Suppressor macrophage treated with lipopolysaccharide for 4 hours (primary cell): ENCODE data around the gene PALS1.

Source experiments
- DNase-seq: peaks from one replicate; pipeline ENCODE4 v3.0.0-alpha.2; 2020

The PALS1 gene

DNA sequence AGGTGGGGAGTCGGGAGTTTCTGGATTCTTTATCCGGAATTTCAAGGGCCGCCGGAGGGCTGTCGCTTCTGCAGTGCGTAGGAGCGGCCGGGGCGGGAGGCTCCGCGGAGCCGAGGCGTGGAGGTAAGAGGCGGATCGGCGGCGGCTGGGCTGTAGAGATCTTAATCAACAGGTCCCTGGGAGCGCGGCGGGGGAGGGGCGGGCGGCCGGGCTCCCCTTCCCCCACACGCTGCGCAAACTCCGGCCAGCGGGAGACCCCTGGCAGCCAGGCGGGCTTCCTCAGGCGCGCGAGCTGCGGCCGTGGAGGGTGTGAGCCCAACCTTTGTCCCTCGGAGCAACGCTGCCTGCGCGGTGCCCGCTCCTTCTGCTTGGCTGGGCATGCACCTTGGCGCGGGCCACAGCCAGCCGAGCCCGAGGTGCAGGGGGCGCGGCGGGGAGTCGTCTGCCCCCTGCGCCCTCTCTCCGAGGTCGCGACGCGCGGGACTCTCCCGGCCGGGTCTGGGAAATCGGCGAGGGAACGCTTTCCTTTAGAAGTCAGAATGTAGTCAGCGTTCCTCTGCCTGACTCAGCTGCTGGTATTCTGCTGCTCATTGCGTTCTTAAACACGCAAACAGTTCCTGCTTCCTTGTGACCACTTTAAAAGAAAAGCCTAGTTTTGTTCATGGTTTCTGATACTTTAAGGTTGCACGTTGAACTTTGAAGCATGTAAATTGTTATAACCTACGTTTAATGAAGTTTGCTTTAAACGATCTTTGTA lies at the start of gene PALS1:
PALS1 (plus strand) TSS at position 25 of the 757 bp plus-strand sequence. CDS start 37,736 bp downstream, outside the sequence.
- peak; percentile 84 for DNase-seq

DNA sequence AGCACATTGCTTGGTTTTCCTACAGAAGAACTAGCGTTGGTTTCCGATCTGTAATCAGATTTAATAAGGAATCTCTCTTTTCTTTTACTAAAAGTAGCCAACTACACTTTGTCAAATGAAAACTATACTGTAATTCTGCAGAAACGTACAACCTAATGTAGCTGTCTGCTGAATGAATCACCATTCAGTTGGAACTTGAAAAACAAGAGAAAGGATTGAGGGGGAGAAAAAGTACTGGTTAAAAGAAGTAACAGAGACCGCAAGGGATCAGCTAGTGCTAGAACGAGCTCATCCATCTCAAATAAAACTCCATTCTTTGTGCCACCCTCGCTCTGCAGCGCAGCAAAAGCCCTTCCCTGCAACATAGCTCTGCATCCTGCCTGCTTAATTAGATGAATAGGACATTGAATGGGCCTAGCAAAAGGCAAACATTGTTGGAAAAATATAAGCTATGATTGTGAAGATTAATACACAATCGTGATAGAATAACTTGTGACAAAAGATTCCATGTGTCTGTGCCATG lies 49.4 kb upstream of the PALS1 start:
- DNase-seq, result no peak

DNA sequence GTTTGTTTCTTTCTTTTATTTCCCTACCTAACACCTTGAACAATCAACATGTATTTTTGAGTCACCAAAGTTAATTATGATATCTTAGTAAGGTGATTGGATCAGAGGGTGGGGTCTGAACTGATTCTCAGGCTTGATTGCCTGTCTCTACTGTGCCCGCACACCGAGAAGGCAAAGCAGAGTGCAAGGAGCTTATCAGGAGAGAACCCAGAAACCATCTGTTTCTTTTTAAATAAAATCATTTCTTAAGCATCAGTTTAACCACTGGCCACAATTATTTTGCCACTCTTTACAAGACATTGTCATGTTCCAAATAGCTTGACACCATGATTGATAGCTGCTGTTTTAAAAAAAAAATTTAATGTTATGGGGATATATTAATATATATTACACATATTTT lies 48.9 kb upstream of the PALS1 start:
- DNase-seq, result no peak

DNA sequence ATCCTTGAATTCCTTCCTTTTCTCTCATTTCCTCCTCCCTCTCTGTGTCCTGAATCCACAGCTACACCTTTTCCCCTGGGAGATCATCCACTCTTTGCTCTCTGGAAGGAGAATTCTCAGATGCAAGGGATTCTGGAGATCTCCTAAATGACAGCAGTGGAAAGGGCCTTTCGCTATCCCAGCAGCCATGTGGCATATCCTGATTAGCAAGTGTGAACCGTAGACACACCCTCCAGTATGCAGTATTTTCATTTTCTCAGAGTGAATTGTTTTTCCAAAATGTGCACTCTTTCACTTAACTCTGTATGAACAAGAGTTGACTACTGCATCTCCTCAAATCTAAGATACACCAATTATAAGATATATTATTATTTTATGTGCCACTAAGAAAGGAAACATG lies 46.0 kb upstream of the PALS1 start:
- no peak for DNase-seq

DNA sequence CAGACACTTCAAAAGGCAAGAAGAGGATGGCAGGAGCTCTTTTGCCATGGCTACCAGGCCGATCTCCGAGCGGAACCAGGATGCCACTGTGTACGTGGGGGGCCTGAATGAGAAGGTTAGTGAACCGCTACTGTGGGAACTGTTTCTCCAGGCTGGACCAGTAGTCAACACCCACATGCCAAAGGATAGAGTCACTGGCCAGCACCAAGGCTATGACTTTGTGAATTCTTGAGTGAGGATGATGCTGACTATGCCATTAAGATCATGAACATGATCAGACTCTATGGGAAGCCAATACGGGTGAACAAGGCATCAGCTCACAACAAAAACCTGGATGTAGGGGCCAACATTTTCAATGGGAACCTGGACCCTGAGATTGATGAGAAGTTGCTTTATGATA lies 42.2 kb upstream of the PALS1 start:
- no peak for DNase-seq

DNA sequence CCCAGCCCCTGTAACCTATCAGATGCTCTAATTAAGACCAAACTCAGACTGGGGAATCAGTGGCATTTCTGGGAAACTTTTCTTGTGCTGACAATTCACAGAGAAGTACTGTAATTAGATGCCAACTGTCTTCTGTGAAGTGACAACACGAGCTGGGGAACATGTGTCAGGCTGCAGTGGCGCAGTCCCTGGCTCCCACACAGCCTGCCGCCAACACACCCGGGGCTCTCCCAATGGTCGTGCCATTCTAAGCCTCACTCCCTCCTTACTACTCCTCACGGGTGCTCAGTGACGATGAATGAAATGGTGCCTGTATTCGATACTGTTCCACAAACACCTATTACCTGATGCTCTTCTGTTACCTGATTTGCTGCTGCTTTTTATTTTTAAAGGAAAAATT lies 33.4 kb upstream of the PALS1 start:
- DNase-seq, result no peak

DNA sequence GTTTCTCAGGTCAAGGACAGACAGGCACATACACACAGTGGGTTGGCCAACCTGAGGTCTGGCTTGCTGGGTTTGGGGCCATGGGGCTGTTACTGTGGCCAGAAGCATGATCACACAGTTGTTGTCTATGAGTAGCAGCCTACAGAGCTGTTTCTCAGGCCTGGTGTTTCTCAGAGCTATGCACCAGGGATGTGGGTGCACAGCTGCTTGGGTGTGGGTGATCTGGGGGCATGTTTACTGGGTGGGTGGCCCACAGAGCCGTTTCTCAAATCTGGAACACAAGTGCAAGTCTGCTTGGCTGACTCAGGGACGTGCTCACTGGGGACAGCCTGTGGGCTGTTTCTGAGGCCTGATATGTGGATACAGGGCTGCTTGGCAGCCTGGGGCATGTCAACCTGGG lies 23.1 kb upstream of the PALS1 start:
- no peak for DNase-seq

DNA sequence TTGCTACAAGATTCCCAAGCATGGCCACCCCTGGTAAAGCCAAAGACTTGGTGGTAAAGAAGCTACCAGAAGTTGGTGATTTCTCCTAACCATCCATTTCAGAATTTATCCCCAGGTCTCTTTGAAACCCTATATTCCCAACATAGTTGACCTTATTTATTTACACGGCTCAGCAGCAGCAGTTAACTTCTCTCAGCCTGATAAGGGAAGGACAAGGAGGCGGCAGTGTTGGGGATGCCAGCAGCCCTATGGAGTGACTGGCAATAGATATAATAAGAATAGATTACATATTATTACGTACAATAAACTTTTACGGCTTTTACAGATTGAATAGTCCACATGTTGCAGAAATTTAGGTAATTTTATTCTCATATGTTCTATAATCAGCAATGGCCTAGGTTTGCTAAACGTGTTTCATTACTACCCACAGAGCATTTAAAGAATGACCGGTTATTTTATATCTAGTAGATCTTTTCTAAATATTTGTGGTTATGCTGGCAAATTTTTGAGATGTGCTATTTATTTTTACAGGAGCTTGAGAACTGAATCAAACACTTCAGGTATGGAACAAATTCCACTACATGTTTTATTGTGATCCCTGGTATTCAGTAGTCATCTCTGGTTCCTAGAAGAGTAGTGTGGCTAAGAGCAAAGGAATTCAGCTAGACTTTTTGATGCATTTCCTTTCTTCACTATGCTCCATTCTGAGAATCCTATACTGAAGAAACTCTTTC lies 19.8 kb upstream of the PALS1 start:
- DNase-seq, result no peak

DNA sequence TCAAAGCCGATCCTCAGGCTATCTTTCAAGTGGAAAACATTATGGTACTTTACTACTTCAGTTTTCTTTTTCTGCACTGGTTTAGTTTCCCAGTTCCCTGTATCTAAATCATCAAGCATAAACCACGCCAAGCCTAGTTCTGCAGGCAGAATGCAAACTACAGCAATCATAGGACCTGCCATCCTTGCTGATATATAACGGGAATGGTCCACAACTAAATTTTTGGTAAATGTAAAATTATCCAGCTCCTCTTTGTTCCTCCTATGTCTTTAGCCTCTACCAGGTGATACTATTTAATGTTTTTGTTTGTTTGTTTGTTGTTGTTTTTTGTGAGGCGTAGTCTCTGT lies 19.3 kb upstream of the PALS1 start:
- DNase-seq, result no peak

DNA sequence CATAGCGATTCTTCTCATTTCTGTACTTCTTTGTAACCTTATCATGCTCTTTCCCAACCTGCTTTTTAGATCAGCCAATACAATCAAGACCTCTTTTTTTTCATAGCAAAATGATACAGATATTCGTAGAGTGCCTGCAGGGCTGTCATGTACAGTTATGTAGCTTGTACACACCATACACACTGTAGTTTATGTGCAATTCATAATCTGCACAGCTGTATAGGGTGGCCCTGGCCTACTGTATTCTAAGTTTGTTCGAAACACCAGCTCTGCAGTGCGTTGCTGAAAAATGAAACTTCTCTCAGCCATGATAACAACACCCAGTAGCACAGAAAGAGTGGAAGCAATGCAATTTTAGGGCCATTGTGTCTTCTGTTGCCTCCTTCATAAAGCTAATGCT lies 15.7 kb upstream of the PALS1 start:
- no peak for DNase-seq

DNA sequence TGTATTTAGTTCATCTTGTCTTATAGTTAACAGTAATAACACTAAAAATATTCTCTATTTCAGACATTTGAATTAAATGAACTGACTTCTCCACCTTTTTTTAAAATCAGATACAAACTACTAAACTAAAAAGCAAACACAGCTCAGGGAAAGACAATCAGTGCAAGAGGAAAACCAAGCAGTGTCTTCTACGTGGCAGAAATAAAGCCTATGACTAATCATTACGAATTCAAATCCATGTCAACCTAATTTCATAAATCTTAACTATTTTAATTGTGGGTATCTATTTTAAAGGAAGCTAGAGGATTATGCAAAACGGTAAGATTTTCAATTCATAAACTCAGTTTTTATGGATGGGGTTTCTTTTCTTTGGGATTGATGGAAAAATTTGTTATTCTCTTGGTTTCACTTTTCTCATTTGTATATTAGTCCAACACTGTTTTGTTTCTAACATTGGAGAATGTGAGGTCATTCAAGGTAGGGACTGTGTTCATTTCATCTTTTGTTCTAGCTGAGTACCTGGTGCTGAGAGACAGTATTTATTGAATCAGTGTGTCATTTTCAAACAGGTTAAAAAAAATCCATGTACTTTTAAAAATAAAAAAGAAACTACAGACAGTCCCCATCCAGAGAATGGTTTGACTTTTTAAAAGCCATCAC lies 12.8 kb upstream of the PALS1 start:
- DNase-seq, result no peak

DNA sequence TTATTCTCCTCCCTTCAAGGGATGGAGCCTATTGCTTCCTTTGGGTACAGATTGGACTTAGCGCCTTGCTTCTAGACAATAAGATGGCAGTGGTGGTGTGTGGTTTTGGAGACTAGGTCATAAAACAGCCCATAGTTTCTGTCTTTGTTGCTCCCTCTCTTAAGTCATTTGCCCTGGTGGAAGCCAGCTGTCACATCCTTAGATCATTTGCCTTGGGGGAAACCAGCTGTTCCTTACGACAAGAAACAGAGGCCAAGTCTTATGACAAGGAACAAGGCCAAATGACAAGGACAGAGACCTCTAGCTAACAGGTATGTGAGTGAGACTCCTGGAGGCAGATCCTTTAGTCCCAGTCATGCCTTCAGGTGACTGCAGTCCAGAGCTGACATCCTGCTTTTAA lies 9.2 kb upstream of the PALS1 start:
- DNase-seq, result no peak

DNA sequence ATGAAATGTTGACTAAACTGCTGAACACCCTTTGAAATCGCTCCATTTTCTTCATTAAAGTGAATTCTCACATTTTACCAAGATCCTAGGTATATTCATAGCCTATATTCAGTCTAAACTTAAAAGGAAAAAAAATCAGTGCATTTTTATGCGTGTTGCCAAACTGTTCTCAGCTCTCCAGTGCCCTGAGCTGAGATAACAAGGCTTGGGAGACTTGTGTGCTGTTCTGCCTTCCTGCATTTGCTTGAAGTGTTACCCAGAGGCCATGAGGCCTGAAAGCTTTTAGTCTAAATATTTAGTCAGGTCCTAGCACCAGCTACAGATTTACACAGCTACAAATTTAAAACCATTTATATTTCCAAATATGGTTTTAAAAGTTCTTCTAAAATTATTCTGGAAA lies 8.6 kb upstream of the PALS1 start:
- no peak for DNase-seq

DNA sequence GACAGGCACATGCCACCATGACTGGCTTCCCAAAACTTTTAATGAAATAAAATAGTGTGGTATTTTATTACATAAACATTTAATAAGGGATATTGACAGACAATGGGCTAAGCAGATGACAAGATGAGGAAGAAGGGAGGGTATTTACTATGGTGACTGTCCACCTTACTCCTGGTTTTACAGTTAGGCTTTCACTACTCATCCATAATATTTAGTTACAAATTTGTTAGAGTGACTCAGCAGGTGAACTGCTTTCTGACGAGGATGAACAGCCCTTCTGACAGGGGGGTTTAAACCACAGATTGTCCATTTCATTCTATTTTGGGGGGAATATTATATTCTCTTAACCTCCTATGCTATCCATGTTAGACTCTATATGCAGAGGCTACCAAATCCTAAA lies 3.6 kb upstream of the PALS1 start:
- no peak for DNase-seq

DNA sequence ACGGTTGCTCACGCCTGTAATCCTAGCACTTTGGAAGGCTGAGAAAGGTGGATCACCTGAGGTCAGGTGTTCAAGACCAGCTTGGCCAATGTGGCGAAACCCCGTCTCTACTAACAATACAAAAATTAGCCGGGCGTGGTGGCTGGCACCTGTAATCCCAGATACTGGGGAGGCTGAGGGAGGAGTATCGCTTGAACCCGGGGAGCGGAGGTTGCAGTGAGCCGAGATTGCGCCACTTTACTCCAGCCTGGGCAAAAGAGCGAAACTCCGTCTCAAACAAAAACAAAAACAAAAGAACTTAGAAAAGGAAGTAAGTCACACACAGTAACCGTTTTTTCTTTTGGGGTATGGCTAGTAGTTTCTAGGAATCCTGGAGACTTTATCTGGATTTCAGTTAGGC lies 1.7 kb upstream of the PALS1 start:
- DNase-seq, result peak; percentile 25

DNA sequence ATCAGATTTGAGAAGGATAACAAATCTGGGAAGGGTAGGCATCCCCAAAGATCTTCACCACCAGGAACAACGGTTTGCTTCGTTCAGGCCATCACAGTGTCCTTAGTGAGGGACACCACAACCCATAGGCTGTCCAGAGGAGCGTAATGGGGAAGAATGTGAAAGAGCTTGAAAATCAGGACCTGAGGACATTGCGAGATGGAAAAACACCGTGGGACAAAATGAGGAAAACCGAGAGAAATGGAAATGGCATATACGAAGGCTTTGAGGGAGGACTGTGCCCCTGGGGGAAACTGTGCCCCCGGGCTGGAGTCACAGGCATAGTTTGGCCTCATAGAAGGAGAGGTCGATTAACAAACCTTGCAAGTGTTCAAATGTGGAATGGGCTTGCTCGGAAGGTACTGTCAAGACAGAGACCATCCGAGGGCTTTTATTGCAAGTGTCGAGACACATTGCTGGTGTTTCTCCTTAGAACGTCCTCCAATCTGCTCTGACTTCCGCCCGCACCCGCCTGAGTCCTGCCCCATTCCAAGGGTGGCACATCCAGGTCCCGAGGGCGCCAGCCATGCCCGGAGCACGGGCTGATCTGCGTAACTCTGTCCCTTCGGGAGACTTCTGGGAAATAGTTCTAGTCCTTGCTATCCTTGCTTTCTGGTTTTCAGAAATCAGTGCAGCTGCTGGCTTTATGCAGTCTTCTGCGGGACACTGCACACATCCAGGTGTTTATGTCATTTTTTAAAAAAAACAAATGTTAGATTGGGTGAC lies 885 bp upstream of the PALS1 start:
- DNase-seq, result peak; percentile 54

DNA sequence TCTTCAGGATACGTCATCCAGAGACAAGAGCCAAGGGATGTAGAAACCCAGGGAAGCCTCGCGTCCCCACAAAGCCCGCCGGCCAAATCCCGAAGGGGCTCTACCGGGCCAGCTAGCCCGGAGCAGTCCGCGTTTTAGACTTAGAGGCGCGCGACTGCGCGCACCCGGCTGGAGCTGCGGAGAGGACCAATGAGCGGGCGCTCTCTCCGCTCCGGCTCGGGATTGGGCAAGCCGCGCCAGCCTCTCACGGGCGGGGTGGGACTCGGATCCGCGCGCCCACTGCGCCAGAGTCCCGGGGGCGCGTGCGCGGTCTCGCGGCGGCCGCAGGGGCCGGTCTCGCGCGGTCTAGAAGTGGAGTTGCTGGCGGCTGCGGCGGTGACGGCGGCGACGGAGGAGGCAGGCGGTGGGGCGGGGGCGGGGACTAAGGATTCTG lies 241 bp upstream of the PALS1 start:
- DNase-seq, result peak; percentile 99

DNA sequence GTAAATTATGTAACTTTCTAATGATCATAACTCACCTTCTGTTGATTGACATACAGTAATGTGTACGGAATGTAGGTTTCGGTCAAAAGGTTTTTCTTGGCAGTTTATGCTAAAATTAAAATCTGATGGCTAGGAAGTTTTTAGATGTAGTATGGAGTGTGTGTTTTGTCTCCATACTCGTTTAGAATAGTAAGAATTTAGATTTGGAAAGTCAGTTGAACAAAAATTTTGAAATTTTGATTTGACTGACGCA lies 859 bp downstream of the PALS1 start:
- DNase-seq, result no peak

DNA sequence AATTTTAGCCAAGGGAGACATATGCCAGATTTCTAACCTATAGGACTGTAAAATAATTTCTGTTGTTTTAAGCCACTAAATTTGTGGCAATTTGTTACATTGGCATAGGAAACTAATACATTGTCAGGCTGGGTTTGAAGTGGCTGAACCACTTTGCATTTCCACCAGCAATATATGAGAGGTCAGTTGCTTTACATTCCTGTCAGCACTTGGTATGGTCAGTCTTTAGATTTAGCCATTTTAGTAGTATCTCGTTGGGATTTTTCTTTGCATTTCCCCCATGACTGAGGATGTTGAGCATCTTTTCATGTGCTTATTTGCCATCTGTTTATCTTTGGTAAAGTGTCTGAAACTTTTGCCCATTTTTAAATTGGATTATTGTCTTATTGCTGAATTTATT lies 3.9 kb downstream of the PALS1 start:
- no peak for DNase-seq

DNA sequence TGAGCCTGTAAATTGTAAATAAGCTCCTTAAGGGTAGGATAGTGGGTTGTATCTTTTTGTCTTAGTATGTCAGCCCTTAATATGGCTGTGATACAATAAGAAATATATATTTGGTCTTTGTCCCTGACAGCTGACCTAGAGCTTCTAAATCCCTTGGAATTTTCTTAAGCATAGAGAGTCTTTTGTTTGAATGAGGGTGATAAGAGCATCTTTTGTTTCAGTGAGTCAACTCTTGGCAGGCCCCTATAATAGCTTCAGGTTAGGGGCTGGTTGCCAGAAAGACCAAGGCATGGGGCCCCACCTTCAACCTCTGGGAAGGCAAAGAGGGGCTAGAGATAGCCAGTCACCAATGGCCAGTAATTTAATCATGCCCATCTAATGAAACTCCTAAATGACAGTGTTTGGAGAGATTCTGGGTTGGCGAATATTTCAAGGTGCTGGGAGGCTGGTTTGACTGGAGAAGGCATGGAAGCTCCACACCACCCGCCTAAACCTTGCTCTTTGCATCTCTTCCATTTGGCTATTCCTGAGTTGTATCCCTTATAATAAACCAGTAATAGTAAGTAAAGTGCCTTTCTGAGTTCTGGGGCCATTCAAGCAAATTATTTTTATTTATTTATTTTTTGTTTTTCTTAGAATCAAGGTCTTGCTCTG lies 10.5 kb downstream of the PALS1 start:
- no peak for DNase-seq

DNA sequence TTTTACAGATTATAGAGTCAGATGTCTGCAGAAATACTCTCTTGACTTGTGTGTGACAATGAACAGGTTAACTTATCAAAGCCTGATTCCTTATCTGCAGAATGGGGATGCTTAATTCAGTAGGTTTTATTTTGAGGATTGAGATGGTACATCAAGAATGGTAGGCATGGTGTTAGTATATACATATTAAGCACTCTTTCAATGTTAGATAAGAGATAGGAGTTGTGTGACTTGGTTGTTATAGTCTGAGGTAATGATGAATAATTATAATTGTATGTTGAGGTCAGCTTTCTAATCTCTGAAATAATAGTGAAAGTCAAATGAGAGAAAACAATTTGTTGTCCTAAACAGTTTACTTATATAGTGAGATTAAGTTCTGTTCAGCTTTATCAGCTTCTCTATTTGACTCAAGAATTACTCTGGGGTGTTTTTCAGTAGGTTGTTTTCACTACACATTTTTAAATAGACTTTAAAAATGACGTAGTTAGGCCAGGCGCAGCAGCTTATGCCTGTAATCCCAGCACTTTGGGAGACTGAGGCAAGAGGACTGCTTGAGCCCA lies 11.9 kb downstream of the PALS1 start:
- DNase-seq, result no peak

DNA sequence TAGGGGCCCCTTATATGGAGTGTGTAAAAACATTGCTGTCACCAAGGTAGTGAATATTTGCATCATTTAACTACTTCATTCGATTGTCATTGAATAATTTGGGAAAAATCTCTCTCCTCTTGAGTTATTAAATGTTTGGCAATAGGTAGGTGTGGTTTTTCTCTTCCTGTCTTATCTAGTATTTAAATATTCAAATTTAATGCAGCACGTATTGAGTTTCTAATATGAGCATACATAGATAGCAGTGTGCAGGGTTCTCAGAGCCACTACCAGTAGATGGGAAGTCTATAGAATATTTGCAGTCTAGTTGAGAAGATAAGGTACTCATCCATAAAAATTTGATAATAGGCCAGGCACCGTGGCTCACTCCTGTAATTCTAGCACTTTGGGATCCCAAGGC lies 16.7 kb downstream of the PALS1 start:
- DNase-seq, result no peak

DNA sequence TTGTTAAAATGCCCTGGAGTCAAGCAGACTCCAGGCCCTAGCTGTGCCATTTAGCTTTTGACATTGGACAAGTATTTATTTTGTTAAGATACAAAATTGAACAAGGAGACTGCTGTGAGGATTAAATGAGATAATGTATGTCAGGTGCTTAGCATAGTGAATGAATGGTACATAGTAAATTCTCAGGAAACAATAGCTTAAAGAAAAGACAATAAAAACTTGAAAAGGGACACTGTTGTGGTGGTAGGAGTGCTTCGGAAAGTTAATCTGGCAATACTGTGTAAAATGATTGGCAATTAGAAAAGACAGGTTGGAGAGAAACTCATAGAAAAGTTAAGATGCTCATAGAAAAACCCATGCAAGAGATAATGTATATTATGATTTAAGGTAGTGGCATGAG lies 19.7 kb downstream of the PALS1 start:
- DNase-seq, result no peak
